ENCODE measurements around the gene KSR1. TPM values are rescaled to one million over a fixed set of nuclear protein-coding genes. Genes with fewer than 3 reads are reported as not detected.
"Not testable (repeated sequence)": the region's sequence is repeated elsewhere in the genome, so short reads cannot be mapped to it uniquely, and the experiment has no call there.

Gene KSR1
- total and polyA plus RNA-seq, 9 of the 15 experiments (the other 6 are each of a cell fraction or from before 2014, with no cell fraction given) = 1.4 to 51.7 (median 18.4) TPM

- no peak for TF ChIP-seq E2F4 (CRISPR knock-in tag; IDR thresholded peaks at IDR 0.05; ENCODE audit: low read depth)
Measured at GRCh38 chr17:27421111-27421510, 35.1 kb upstream of the KSR1 start (continued).

- H3K4me3 ChIP-seq; H3K27me3 ChIP-seq (ENCODE audit: control insufficient read depth in 2 of 2, insufficient read depth in 2 of 2, low read length in 2 of 2); H3K4me2 ChIP-seq (ENCODE audit: insufficient read depth, low read length); ATAC-seq; H3K27ac ChIP-seq (ENCODE audit: extremely low read depth, low read depth, low read length); DNase-seq (ENCODE audit: extremely low read depth in 1 of 4, low spot score in 3 of 4); in situ Hi-C loops (cut with MboI); H3K79me2 ChIP-seq (ENCODE audit: control insufficient read depth, insufficient read depth, low read length); H2AFZ ChIP-seq (ENCODE audit: low read depth, low read length); FAIRE-seq; H3K36me3 ChIP-seq (ENCODE audit: control insufficient read depth, insufficient read depth, low read length); H3K9me1 ChIP-seq (ENCODE audit: control insufficient read depth, insufficient read depth, low read length); H3K9me3 ChIP-seq (replicated peaks; ENCODE audit: control insufficient read depth, insufficient read depth, low read depth, low read length); BruUV-seq (replicated peaks); H3K9ac ChIP-seq (ENCODE audit: insufficient read depth in 1 of 2, low read depth in 2 of 2, low read length in 2 of 2); CTCF ChIA-PET (ENCODE audit: low intra/inter-chr PET ratio); intact Hi-C loops (cut with micrococcal nuclease); H4K20me1 ChIP-seq (replicated peaks; ENCODE audit: control insufficient read depth, insufficient read depth, low read length): not testable (repeated sequence)
- H3K4me1 ChIP-seq (replicated peaks in 1 of 2; ENCODE audit: control insufficient read depth in 2 of 2, insufficient read depth in 2 of 2, low read length in 2 of 2) = peaks cover 0 to 15% of the 10 kb centered on the region in 2 experiments; a peak in 2 of 5 replicates
- POLR2A ChIA-PET = interaction anchor here (0.6 to 1.6 kb wide), 3 partner anchors 9 to 30 kb away, joined by 3 to 5 read pairs (median 4); no protein-coding TSS in a partner anchor
- 36% methylated on average over 6 of the region's 6 CpGs for WGBS (ENCODE audit: insufficient coverage, low coverage, missing lambda C conversion rate)
Measured at GRCh38 chr17:27421626-27422025, 34.6 kb upstream of the KSR1 start.

GRCh38 chr17:27422601-27423000, 33.6 kb upstream of the KSR1 start:
- FAIRE-seq = no peak
- in situ Hi-C loops (cut with MboI) = no loop called here

More at GRCh38 chr17:27422601-27423000, 33.6 kb upstream of the KSR1 start:
- peaks cover 0 to 16% of the 10 kb centered on the region in 2 experiments; a peak in 2 of 5 replicates for H3K4me1 ChIP-seq (replicated peaks in 1 of 2; ENCODE audit: control insufficient read depth in 2 of 2, insufficient read depth in 2 of 2, low read length in 2 of 2)
- intact Hi-C loops (cut with micrococcal nuclease) = no loop called here
- no TSS peak for BruUV-seq (replicated peaks)
- TF ChIP-seq RBFOX2 (IDR thresholded peaks at IDR 0.05; ENCODE audit: low read depth, low read length) (no peak), FOXM1 (IDR thresholded peaks at IDR 0.05; ENCODE audit: low read depth) (no peak), FOXM1 (CRISPR knock-in tag; IDR thresholded peaks at IDR 0.05; ENCODE audit: low read depth) (no peak), HES1 (IDR thresholded peaks at IDR 0.05; ENCODE audit: low read depth) (no peak), NEUROD1 (IDR thresholded peaks at IDR 0.05; ENCODE audit: borderline replicate concordance, low read depth, low read length, partially characterized antibody) (no peak), PPARD (CRISPR knock-in tag; IDR thresholded peaks at IDR 0.05) (no peak)
- 33% methylated on average over 7 of the region's 7 CpGs for WGBS (ENCODE audit: insufficient coverage, low coverage, missing lambda C conversion rate)
- H3K4me2 ChIP-seq (ENCODE audit: insufficient read depth, low read length) = no peak overlapping the region
- H3K79me2 ChIP-seq (ENCODE audit: control insufficient read depth, insufficient read depth, low read length) = no peaks in the 10 kb centered on the region
- POLR2A ChIA-PET = interaction anchor here (1.5 to 1.6 kb wide), 2 partner anchors 10 to 11 kb away, joined by 4 to 5 read pairs; no protein-coding TSS in a partner anchor
- no peaks in the 10 kb centered on the region for H3K27me3 ChIP-seq (ENCODE audit: control insufficient read depth in 2 of 2, insufficient read depth in 2 of 2, low read length in 2 of 2)
- CTCF ChIA-PET (ENCODE audit: low intra/inter-chr PET ratio) = no interaction called here
- no peaks in the 10 kb centered on the region for H3K9me1 ChIP-seq (ENCODE audit: control insufficient read depth, insufficient read depth, low read length)
- no peak overlapping the region for H3K9ac ChIP-seq (ENCODE audit: insufficient read depth in 1 of 2, low read depth in 2 of 2, low read length in 2 of 2)
- no peak overlapping the region for H3K27ac ChIP-seq (ENCODE audit: extremely low read depth, low read depth, low read length)
- no peaks in the 10 kb centered on the region for H4K20me1 ChIP-seq (replicated peaks; ENCODE audit: control insufficient read depth, insufficient read depth, low read length)
- no peak overlapping the region for H3K4me3 ChIP-seq
- ATAC-seq (no peak), DNase-seq (ENCODE audit: extremely low read depth in 1 of 4, low spot score in 3 of 4) (no peak)
- no peak overlapping the region for H2AFZ ChIP-seq (ENCODE audit: low read depth, low read length)
- no peaks in the 10 kb centered on the region for H3K9me3 ChIP-seq (replicated peaks; ENCODE audit: control insufficient read depth, insufficient read depth, low read depth, low read length)
- H3K36me3 ChIP-seq (ENCODE audit: control insufficient read depth, insufficient read depth, low read length) = no peaks in the 10 kb centered on the region
